ENCODE results near the gene KCNJ4. TPM values are rescaled to one million over a fixed set of nuclear protein-coding genes. Genes with fewer than 3 reads are reported as not detected.
"Not testable (repeated sequence)": the region's sequence is repeated elsewhere in the genome, so short reads cannot be mapped to it uniquely, and the experiment has no call there.

The KCNJ4 gene
- total RNA-seq, 4 donors from 2014 or later, result 0.28 to 0.84 TPM; not detected in 2

- DNase-seq (ENCODE audit: low spot score) (no peak), ATAC-seq (ENCODE audit: low FRiP score) (no peak)
- no peak for TF ChIP-seq CTCF (IDR thresholded peaks at IDR 0.05)
These were observed 52.8 kb downstream of the KCNJ4 start for GRCh38 chr22:38402204-38402603.

- ATAC-seq (ENCODE audit: low FRiP score) (no peak), DNase-seq (ENCODE audit: low spot score) (no peak)
These were observed 53.5 kb downstream of the KCNJ4 start for GRCh38 chr22:38401336-38402084.

GRCh38 chr22:38400256-38400655 is 54.7 kb downstream of the KCNJ4 start:
- not testable (repeated sequence) for ATAC-seq (ENCODE audit: low FRiP score)

More at GRCh38 chr22:38401336-38402084, 53.5 kb downstream of the KCNJ4 start:
- no peak for TF ChIP-seq CTCF (IDR thresholded peaks at IDR 0.05)

GRCh38 chr22:38398609-38399461 is 56.2 kb downstream of the KCNJ4 start:
- peak; percentile 75 for ATAC-seq (ENCODE audit: low FRiP score)
- DNase-seq (ENCODE audit: low spot score), result peak; percentile 60

More at GRCh38 chr22:38400256-38400655, 54.7 kb downstream of the KCNJ4 start:
- not testable (repeated sequence) for DNase-seq (ENCODE audit: low spot score)

GRCh38 chr22:38398181-38398608 is 56.8 kb downstream of the KCNJ4 start:
- DNase-seq (ENCODE audit: low spot score), result not testable (repeated sequence)
- ATAC-seq (ENCODE audit: low FRiP score), result peak; percentile 36

More at GRCh38 chr22:38398609-38399461, 56.2 kb downstream of the KCNJ4 start:
- no peak for TF ChIP-seq CTCF (IDR thresholded peaks at IDR 0.05)

GRCh38 chr22:38397189-38398085 is 57.6 kb downstream of the KCNJ4 start:
- no peak for DNase-seq (ENCODE audit: low spot score)
- no peak for ATAC-seq (ENCODE audit: low FRiP score)
- TF ChIP-seq CTCF (IDR thresholded peaks at IDR 0.05), result no peak

GRCh38 chr22:38396440-38397069 is 58.4 kb downstream of the KCNJ4 start:
- ATAC-seq (ENCODE audit: low FRiP score); DNase-seq (ENCODE audit: low spot score): not testable (repeated sequence)

- ATAC-seq (ENCODE audit: low FRiP score); DNase-seq (ENCODE audit: low spot score): not testable (repeated sequence)
These were observed 59.1 kb downstream of the KCNJ4 start for GRCh38 chr22:38395944-38396343.

GRCh38 chr22:38394929-38395624 is 59.9 kb downstream of the KCNJ4 start:
- not testable (repeated sequence) for DNase-seq (ENCODE audit: low spot score); ATAC-seq (ENCODE audit: low FRiP score)

GRCh38 chr22:38389428-38389818 is 65.6 kb downstream of the KCNJ4 start:
- ATAC-seq (ENCODE audit: low FRiP score), result not testable (repeated sequence)

GRCh38 chr22:38388506-38389427 is 66.2 kb downstream of the KCNJ4 start:
- ATAC-seq (ENCODE audit: low FRiP score), result not testable (repeated sequence)

More at GRCh38 chr22:38389428-38389818, 65.6 kb downstream of the KCNJ4 start:
- not testable (repeated sequence) for DNase-seq (ENCODE audit: low spot score)

More at GRCh38 chr22:38388506-38389427, 66.2 kb downstream of the KCNJ4 start:
- not testable (repeated sequence) for DNase-seq (ENCODE audit: low spot score)
